HUDEP-2 (cell line): ENCODE results near the gene CYTH1.
"Not testable (repeated sequence)": the region's sequence is repeated elsewhere in the genome, so short reads cannot be mapped to it uniquely, and the experiment has no call there.

Source experiments
- DNase-seq, 76 experiments: peaks; one replicate each; lab custom pipeline; 2025; ENCODE audit not compliant: unreplicated experiment in 76 of 76; lab: John Stamatoyannopoulos, UW

CYTH1 gene

GRCh38 chr17:78765821-78766220 lies 16.3 kb downstream of the CYTH1 start:
- no peak for DNase-seq

GRCh38 chr17:78764871-78765270 lies 17.2 kb downstream of the CYTH1 start:
- no peak for DNase-seq

- DNase-seq = no peak
Observed at GRCh38 chr17:78763561-78763960, 18.5 kb downstream of the CYTH1 start.

GRCh38 chr17:78761789-78762406 lies 20.2 kb downstream of the CYTH1 start:
- no peak for DNase-seq

- DNase-seq = no peak
Observed at GRCh38 chr17:78759969-78760352, 22.1 kb downstream of the CYTH1 start.

- DNase-seq = peak in 68 of 76 experiments; percentile 13 to 80 (median 60)
Observed at GRCh38 chr17:78759203-78759968, 22.7 kb downstream of the CYTH1 start.

- no peak for DNase-seq
Observed at GRCh38 chr17:78753316-78754250, 28.5 kb downstream of the CYTH1 start.

- DNase-seq = no peak
Observed at GRCh38 chr17:78751447-78752161, 30.5 kb downstream of the CYTH1 start.

GRCh38 chr17:78751000-78751399 lies 31.1 kb downstream of the CYTH1 start:
- not testable (repeated sequence) for DNase-seq

GRCh38 chr17:78748730-78749317 lies 33.2 kb downstream of the CYTH1 start:
- DNase-seq = peak in 72 of 76 experiments; percentile 6 to 86 (median 65)

- DNase-seq = no peak
Observed at GRCh38 chr17:78748048-78748729, 33.9 kb downstream of the CYTH1 start.

GRCh38 chr17:78747488-78747887 lies 34.6 kb downstream of the CYTH1 start:
- no peak for DNase-seq

- no peak for DNase-seq
Observed at GRCh38 chr17:78746949-78747269, 35.2 kb downstream of the CYTH1 start.

- DNase-seq = no peak
Observed at GRCh38 chr17:78746263-78746948, 35.7 kb downstream of the CYTH1 start.

- DNase-seq = peak in 16 of 76 experiments; percentile 2 to 49 (median 14)
Observed at GRCh38 chr17:78745407-78746088, 36.5 kb downstream of the CYTH1 start.

GRCh38 chr17:78742901-78743300 lies 39.2 kb downstream of the CYTH1 start:
- no peak for DNase-seq

GRCh38 chr17:78741644-78742284 lies 40.3 kb downstream of the CYTH1 start:
- no peak for DNase-seq

- no peak for DNase-seq
Observed at GRCh38 chr17:78739331-78739931, 42.6 kb downstream of the CYTH1 start.
